ENCODE data around the gene STOX2.

- TF ChIP-seq POLR2AphosphoS5 (IDR thresholded peaks at IDR 0.05), result no peak
- no peak for TF ChIP-seq POLR2A (IDR thresholded peaks at IDR 0.05)
- no peak for TF ChIP-seq CTCF (IDR thresholded peaks at IDR 0.05)
- no peak for TF ChIP-seq EP300 (IDR thresholded peaks at IDR 0.05)
These were observed 15.4 kb downstream of the STOX2 start for GRCh38 chr4:183920512-183920911.
